Ishikawa (cell line): ENCODE measurements around the gene HS3ST2.

Experiments
- CEBPB ChIP-seq: IDR thresholded peaks from 2 replicates; pipeline ENCODE4 v1.6.1; 2012
- CREB1 ChIP-seq: IDR thresholded peaks from 2 replicates; pipeline ENCODE4 v1.6.1; 2012; ENCODE audit warnings: low read depth
- EGR1 ChIP-seq: IDR thresholded peaks from 2 replicates; pipeline ENCODE4 v1.6.1; 2012
- EP300 ChIP-seq: IDR thresholded peaks from 2 replicates; pipeline ENCODE4 v1.6.1; 2012; ENCODE audit warnings: borderline replicate concordance
- FOXM1 ChIP-seq: IDR thresholded peaks from 2 replicates; pipeline ENCODE4 v1.6.1; 2012; ENCODE audit warnings: low read depth, borderline replicate concordance
- NFIC ChIP-seq: IDR thresholded peaks from 2 replicates; pipeline ENCODE4 v1.6.1; 2012
- RAD21 ChIP-seq: IDR thresholded peaks from 2 replicates; pipeline ENCODE4 v1.6.1; 2012; ENCODE audit warnings: low read depth
- TAF1 ChIP-seq: IDR thresholded peaks from 2 replicates; pipeline ENCODE4 v1.6.1; 2012; ENCODE audit warnings: low read depth, mild to moderate bottlenecking
- TCF12 ChIP-seq: IDR thresholded peaks from 2 replicates; pipeline ENCODE4 v1.6.1; 2012; ENCODE audit warnings: low read depth
- TEAD4 ChIP-seq: IDR thresholded peaks from 2 replicates; pipeline ENCODE4 v1.6.1; 2012
- YY1 ChIP-seq: IDR thresholded peaks from 2 replicates; pipeline ENCODE4 v1.6.1; 2012; ENCODE audit warnings: low read depth
- ZBTB7A ChIP-seq: IDR thresholded peaks from 2 replicates; pipeline ENCODE4 v1.6.1; 2012; ENCODE audit warnings: low read depth
- TF ChIP-seq, protein P1 (sequence below): IDR thresholded peaks from 2 replicates; pipeline ENCODE4 v1.6.1; 2012; ENCODE audit warnings: low read depth, mild to moderate bottlenecking
- TF ChIP-seq, protein P2 (sequence below): IDR thresholded peaks from 2 replicates; pipeline ENCODE4 v1.6.1; 2012
- TF ChIP-seq, protein P3 (sequence below): IDR thresholded peaks from 2 replicates; pipeline ENCODE4 v1.6.1; 2012

The HS3ST2 gene

DNA sequence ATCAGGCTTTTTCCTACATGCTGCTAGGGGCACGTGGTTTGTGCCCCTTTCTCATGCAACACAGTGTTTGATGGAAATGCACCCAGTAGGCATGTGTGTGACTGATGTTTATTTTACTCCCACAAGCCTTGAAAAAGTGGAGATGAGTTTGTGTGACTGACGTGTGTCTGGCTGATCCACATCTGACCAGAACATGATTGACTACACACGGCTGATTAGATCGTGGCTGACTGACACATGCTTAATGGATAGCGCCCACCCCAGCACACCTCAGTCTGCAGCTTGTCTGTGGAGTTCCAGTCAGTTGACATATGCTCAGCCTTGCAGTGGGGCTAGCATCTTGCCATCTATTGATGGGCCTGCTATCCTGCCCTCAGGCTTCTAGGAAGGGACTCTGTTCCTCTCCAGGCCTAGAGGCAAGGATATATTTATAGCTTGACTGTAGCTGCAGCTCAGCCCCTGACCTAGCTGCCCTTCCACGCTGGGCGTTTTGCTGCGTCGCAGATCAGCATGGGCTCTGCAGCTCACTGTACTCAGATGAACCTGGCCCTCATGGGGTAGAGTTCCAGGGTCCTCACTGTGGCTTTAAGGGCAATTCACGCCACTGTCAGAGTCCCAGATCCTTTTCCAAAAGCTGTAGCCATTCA lies 112.3 kb downstream of the HS3ST2 start:
- TF ChIP-seq TCF12 (no peak), CREB1 (no peak), YY1 (no peak), TEAD4 (no peak), CEBPB (no peak), TAF1 (no peak), ZBTB7A (no peak), FOXM1 (no peak), NFIC (no peak), EGR1 (no peak), RAD21 (no peak)
- TF ChIP-seq, protein P1, sequence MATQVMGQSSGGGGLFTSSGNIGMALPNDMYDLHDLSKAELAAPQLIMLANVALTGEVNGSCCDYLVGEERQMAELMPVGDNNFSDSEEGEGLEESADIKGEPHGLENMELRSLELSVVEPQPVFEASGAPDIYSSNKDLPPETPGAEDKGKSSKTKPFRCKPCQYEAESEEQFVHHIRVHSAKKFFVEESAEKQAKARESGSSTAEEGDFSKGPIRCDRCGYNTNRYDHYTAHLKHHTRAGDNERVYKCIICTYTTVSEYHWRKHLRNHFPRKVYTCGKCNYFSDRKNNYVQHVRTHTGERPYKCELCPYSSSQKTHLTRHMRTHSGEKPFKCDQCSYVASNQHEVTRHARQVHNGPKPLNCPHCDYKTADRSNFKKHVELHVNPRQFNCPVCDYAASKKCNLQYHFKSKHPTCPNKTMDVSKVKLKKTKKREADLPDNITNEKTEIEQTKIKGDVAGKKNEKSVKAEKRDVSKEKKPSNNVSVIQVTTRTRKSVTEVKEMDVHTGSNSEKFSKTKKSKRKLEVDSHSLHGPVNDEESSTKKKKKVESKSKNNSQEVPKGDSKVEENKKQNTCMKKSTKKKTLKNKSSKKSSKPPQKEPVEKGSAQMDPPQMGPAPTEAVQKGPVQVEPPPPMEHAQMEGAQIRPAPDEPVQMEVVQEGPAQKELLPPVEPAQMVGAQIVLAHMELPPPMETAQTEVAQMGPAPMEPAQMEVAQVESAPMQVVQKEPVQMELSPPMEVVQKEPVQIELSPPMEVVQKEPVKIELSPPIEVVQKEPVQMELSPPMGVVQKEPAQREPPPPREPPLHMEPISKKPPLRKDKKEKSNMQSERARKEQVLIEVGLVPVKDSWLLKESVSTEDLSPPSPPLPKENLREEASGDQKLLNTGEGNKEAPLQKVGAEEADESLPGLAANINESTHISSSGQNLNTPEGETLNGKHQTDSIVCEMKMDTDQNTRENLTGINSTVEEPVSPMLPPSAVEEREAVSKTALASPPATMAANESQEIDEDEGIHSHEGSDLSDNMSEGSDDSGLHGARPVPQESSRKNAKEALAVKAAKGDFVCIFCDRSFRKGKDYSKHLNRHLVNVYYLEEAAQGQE, result no peak
- TF ChIP-seq, protein P2, sequence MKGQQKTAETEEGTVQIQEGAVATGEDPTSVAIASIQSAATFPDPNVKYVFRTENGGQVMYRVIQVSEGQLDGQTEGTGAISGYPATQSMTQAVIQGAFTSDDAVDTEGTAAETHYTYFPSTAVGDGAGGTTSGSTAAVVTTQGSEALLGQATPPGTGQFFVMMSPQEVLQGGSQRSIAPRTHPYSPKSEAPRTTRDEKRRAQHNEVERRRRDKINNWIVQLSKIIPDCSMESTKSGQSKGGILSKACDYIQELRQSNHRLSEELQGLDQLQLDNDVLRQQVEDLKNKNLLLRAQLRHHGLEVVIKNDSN, result no peak
- TF ChIP-seq, protein P3, sequence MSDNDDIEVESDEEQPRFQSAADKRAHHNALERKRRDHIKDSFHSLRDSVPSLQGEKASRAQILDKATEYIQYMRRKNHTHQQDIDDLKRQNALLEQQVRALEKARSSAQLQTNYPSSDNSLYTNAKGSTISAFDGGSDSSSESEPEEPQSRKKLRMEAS, result no peak

DNA sequence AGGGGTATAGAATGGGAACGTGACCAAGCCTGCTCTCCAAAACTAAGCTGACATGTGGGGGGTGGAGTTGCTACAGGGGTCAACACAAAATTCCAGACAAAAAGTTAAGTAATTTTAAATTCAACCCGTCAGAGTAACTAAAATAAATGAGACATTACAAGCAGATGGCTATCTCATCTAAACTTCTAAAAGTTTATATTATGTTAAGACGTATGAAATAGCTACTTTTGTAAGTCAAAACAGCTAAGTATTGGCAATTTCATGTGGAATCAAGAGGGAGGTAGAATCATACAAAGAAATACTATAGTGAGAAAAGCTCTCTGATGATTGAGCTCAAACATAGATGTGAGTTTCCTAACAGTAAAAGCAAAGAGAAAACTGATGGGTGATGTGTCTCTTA lies 113.3 kb downstream of the HS3ST2 start:
- TF ChIP-seq FOXM1 (no peak), TAF1 (no peak), NFIC (no peak), TEAD4 (no peak), EP300 (no peak), YY1 (no peak), CEBPB (no peak), ZBTB7A (no peak), CREB1 (no peak), TCF12 (no peak), RAD21 (no peak), EGR1 (no peak)
- TF ChIP-seq, protein P2, result no peak
- TF ChIP-seq, protein P1, result no peak
- TF ChIP-seq, protein P3, result no peak

DNA sequence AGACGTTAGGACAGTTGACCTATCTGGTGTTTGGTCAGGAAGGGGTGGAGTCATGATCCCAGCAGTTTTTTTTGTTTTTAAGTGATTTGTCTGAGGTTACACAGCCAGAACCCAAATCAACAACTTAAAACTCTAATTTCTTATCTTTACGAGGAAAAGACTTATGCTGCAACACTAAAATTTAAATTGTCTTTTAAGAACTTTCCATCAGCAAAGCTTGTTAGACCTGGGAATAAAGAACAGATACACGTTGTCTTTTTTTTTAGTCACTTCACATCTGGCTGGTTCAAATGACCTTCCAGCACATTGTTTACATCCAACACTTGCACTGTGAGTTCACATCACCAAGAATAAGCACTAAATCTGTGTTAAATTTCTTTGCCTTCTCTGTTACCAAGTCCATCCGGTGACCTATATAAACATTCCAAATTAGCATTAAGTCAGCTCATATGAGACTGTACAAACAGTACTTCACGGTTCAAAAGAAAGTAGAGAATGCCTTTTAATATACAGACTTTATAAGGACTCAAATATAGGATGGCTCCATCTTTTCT lies 115.0 kb downstream of the HS3ST2 start:
- TF ChIP-seq NFIC (no peak), TEAD4 (no peak), CREB1 (no peak), YY1 (no peak), CEBPB (no peak), EP300 (no peak), ZBTB7A (no peak), TCF12 (no peak), FOXM1 (no peak)
- TF ChIP-seq, protein P3, result no peak
- TF ChIP-seq, protein P2, result no peak

DNA sequence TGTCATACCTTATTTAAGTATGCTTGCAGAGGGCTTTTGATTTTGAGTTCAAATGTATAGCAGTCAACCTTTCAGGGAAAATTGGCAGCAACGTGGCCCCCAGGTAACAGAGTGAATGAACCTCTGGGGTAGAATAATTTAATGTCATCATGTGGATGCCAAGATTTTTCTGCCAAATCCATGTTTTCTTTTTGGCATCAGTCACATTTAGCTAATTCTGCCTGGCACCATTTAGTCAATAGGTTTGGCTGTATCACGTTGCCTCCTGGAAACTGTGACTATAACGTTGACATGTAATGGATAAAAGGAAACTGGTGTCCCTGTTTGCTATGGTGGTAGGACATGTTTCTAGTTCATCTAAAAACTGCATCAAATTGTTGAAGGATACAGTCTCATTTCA lies 115.5 kb downstream of the HS3ST2 start:
- TF ChIP-seq FOXM1 (no peak), TEAD4 (no peak), TAF1 (no peak), EGR1 (no peak), RAD21 (no peak), TCF12 (no peak), YY1 (no peak), CREB1 (no peak)
- TF ChIP-seq, protein P3, result no peak
- TF ChIP-seq, protein P2, result no peak
